PFSK-1 (cell line): Measurements from ENCODE around the gene TNNT2.

Experiments used
- FOXP2 ChIP-seq: optimal IDR thresholded peaks from 2 replicates; pipeline ENCODE3; 2011; ENCODE audit warnings: borderline replicate concordance, control low read depth, inconsistent platforms; ENCODE audit not compliant: insufficient read depth; ENCODE audit errors: extremely low read length, extremely low read depth
- POLR2AphosphoS5 ChIP-seq: IDR thresholded peaks from 2 replicates; pipeline ENCODE4 v1.6.1; 2012; ENCODE audit warnings: low read depth, mild to moderate bottlenecking, control low read depth, low read length, moderate library complexity
- SIN3A ChIP-seq: IDR thresholded peaks from 2 replicates; pipeline ENCODE4 v1.6.1; 2012; ENCODE audit warnings: mild to moderate bottlenecking, low read length, moderate library complexity, borderline replicate concordance; ENCODE audit not compliant: insufficient read depth
- TAF1 ChIP-seq: IDR thresholded peaks from 2 replicates; pipeline ENCODE4 v1.6.1; 2012; ENCODE audit warnings: low read length, control low read depth, borderline replicate concordance; ENCODE audit not compliant: insufficient read depth
- TF ChIP-seq, protein P1 (sequence below), 2 experiments: IDR thresholded peaks; 2 replicates each; pipeline versions ENCODE4 v1.6.1 to v1.8.0; 2011 to 2012; ENCODE audit warnings: low read depth in 2 of 2, low read length in 2 of 2, control low read depth in 1 of 2, inconsistent platforms in 1 of 2, mild to moderate bottlenecking in 1 of 2, moderate library complexity in 1 of 2; ENCODE audit not compliant: insufficient read depth in 1 of 2

The TNNT2 gene

DNA sequence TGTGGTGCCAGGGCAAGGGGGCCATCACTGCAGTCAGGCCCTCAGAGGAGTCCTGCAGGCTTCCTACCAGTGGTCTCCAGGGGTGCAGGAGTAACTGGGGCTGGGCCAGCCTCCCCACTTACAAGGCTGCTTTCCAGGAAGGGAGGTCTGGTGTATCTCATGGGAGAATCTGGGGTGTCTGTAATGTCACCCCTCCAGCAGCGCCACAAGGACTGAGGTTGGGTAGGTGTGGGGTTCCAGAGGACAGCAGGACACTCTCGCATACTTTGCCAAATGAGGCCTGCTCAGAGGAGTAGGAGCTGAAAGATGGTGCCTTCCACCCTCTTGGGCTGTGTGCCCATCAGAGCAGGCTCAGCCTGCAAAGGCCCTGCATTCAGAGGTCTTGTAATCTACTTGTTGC, 46.9 kb downstream of the TNNT2 start:
- TF ChIP-seq FOXP2 (no peak), SIN3A (no peak), TAF1 (no peak), POLR2AphosphoS5 (no peak)
- TF ChIP-seq, protein P1, sequence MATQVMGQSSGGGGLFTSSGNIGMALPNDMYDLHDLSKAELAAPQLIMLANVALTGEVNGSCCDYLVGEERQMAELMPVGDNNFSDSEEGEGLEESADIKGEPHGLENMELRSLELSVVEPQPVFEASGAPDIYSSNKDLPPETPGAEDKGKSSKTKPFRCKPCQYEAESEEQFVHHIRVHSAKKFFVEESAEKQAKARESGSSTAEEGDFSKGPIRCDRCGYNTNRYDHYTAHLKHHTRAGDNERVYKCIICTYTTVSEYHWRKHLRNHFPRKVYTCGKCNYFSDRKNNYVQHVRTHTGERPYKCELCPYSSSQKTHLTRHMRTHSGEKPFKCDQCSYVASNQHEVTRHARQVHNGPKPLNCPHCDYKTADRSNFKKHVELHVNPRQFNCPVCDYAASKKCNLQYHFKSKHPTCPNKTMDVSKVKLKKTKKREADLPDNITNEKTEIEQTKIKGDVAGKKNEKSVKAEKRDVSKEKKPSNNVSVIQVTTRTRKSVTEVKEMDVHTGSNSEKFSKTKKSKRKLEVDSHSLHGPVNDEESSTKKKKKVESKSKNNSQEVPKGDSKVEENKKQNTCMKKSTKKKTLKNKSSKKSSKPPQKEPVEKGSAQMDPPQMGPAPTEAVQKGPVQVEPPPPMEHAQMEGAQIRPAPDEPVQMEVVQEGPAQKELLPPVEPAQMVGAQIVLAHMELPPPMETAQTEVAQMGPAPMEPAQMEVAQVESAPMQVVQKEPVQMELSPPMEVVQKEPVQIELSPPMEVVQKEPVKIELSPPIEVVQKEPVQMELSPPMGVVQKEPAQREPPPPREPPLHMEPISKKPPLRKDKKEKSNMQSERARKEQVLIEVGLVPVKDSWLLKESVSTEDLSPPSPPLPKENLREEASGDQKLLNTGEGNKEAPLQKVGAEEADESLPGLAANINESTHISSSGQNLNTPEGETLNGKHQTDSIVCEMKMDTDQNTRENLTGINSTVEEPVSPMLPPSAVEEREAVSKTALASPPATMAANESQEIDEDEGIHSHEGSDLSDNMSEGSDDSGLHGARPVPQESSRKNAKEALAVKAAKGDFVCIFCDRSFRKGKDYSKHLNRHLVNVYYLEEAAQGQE (IDR thresholded peaks at IDR 0.05; ENCODE audit: insufficient read depth in 1 of 2, low read depth in 2 of 2, low read length in 2 of 2), result no peak

DNA sequence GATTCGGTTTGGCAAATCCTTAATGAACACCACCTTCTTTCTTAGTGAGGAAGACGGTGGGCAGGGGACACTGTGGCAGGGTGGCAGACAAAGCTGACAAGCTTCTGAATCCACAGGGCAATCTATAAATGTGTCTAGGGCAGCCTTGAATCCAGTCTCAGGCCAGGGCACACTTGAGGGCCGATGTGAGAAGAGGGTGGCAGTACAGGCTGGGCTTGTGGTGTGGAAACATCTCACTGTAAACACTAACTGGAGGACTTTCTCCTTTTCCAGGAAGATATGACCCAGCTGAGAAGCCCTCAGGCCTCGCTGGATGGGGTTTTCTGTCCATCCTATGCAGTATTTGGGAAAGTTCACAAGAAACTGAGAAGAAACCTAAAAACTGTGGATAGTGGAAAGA, 47.7 kb downstream of the TNNT2 start:
- TF ChIP-seq SIN3A (no peak), POLR2AphosphoS5 (no peak)
- TF ChIP-seq, protein P1 (IDR thresholded peaks at IDR 0.05; ENCODE audit: insufficient read depth in 1 of 2, low read depth in 2 of 2, low read length in 2 of 2), result no peak

GRCh38 chr1:201329286-201329685, 48.2 kb downstream of the TNNT2 start:
- TF ChIP-seq POLR2AphosphoS5 (no peak), FOXP2 (no peak), SIN3A (no peak), TAF1 (no peak)
- TF ChIP-seq, protein P1 (IDR thresholded peaks at IDR 0.05; ENCODE audit: insufficient read depth in 1 of 2, low read depth in 2 of 2, low read length in 2 of 2), result no peak

DNA sequence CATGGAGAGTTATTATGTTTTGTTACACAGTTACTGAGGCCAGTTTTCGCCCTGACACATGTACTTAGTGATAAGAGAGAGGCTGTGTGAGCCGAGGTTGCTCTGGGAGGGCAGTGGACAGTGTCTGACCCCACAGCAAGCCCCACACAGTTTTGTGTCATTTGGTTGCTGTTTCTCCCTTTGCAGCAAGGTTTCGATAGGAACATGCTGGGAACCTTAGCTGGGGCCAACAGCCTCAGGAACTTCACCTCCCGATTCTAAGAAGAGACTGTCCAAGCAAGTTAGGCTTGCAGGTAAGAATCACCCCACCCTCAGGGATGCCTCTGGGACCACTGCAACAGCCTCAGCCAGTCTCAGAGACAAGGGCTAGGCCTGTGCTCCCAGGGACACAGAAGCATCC, 48.9 kb downstream of the TNNT2 start:
- TF ChIP-seq POLR2AphosphoS5 (no peak), FOXP2 (no peak), TAF1 (no peak), SIN3A (no peak)
- TF ChIP-seq, protein P1 (IDR thresholded peaks at IDR 0.05; ENCODE audit: insufficient read depth in 1 of 2, low read depth in 2 of 2, low read length in 2 of 2), result no peak

- no peak for TF ChIP-seq TAF1
- TF ChIP-seq SIN3A, result no peak
- no peak for TF ChIP-seq FOXP2
- TF ChIP-seq, protein P1 (IDR thresholded peaks at IDR 0.05; ENCODE audit: insufficient read depth in 1 of 2, low read depth in 2 of 2, low read length in 2 of 2), result no peak
- no peak for TF ChIP-seq POLR2AphosphoS5
These were observed 49.7 kb downstream of the TNNT2 start for GRCh38 chr1:201327687-201328240.
